B cell (primary cell): Measurements from ENCODE around the gene MAGEA12.

Source experiments
- CTCF ChIP-seq: fragments of 200-600 bp; IDR thresholded peaks from one replicate; pipeline ENCODE4 v1.8.0; 2022; ENCODE audit warnings: antibody characterized with exemption, mild to moderate bottlenecking
- EZH2 ChIP-seq: IDR thresholded peaks from 2 replicates; pipeline ENCODE4 v1.6.1; 2012; ENCODE audit warnings: borderline replicate concordance, low read depth, mild to moderate bottlenecking, moderate library complexity, low read length; ENCODE audit not compliant: insufficient read depth, poor library complexity, severe bottlenecking

- no peak for TF ChIP-seq CTCF
- no peak for TF ChIP-seq EZH2
These were observed 5.0 kb downstream of the MAGEA12 start for GRCh38 chrX:152738560-152738959.
